GM21390 (cell line): ENCODE measurements around the gene AAMDC.

Source experiments
- ATAC-seq: cut with Tn5 transposase; IDR thresholded peaks from one replicate; pipeline ENCODE4 v1.9.1; 2021; ENCODE audit not compliant: unreplicated experiment

Gene AAMDC

DNA sequence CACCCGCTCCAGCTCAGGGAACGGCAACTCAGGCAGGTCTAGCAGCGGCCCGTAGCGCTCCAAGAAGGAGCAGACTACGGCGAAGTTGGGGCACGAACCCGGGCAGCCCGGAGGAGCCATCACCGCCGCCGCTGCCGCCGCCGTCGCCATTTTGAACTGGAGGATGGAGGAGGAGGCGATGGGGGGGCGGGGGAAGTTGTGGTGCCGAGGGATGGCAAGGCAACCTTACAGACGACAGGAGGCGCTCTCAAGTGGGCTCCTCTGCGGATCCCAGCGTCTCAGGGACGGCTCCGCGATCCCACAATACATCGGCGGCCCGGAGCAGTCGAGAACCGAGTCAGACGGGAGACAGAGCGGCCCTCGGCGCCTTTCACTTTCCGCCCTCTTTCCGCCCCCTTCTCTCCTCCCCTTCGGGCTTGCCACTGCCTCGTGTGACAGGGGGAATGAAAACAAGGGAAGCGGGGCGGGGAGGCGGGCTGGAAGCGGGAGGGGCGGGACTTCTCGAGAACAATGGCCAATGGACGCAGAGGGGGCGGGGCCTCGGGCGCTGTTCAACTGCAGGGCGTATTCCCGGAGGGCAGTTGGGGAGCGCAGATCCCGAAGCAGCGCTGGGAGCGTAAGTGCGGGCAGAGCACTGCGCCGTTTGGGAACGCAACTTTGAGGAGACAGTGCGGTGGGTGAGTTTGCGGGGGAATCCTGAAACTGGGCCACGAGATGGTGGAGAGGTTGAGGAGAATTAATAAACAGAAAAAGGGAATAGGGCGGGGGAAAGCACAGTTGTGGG is at the start of gene AAMDC, which contains the start of gene RSF1:
Gene AAMDC, plus strand, starts transcription at position 580 of the 784 bp plus-strand sequence. CDS start 21,353 bp downstream, outside the sequence.
Gene RSF1, minus strand, starts transcription at position 158 of the 784 bp plus-strand sequence. Its CDS starts 8 bp downstream, at position 150.
- peak; percentile 77 for ATAC-seq

DNA sequence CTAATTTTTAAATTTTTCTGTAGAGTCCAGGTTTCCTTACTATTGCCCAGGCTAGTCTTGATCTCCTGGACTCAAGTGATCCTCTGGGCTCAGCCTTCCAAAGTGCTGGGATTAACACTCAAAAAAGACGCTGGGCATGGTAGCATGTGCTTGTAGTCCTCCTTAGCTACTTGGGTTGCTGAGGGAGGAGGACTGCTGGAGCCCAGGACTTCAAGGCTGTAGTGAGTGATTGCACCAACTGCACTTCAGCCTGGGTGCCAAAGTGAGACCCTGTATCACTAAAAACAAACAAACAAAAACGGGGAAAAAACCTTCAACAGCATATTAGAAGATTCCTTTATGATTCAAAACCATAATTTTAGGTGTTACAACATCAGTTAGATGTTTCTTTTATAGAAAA is 45.0 kb upstream of the AAMDC start:
- no peak for ATAC-seq

DNA sequence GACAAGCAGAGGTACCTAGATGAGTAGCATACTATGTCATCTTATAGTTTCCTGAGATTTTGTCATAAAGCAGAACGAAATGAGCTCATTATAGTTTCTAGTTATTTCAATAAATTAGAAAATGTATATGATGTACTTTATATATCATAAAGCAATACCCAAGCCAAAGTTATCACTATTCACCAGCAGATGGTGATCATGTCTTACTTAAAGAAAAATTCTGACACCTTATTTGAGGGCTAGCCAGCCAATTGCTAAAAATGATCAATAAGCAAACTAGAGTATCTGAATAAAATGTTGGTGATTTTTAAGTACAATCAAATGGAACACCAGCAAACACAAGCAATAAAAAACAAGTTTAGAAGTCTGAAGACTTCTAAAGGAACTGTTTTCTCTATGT is 44.5 kb upstream of the AAMDC start:
- ATAC-seq: no peak

DNA sequence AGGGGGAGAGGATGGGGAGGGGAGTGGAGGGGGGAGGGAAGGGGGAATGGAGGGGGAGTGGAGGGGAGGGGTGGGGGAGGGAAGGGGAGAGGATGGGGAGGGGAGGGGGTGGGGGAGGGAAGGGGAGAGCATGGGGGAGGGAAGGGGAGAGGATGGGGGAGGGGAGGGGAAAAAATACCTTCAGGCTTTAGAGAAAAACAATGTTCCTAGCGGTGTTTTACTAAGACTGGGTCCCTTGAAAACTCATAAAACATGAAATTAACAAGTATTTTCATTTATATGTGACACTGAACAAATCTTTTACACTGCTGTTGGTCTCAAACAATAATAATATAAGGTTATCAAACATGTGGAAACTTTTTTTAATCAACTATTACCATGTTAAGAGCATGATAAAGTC is 42.8 kb upstream of the AAMDC start:
- ATAC-seq: no peak

DNA sequence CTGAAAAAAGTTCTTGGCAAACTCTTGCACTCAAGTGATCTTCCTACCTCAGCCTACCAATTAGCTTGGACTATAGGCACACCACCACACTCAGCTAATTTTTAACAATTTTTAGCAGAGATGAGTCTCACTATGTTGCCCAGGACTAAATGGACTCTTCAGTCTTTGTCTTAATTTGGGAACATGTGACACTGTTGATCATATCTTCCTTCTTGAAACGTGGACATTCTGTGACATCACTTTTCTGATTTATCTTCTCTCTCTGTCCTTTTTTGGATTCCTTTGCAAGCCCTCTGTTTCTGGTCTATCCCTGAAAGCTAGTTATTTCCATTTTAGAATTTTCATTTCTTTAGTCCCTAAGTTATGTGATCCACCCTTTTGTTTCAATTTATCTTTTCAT is 42.4 kb upstream of the AAMDC start:
- ATAC-seq: no peak

DNA sequence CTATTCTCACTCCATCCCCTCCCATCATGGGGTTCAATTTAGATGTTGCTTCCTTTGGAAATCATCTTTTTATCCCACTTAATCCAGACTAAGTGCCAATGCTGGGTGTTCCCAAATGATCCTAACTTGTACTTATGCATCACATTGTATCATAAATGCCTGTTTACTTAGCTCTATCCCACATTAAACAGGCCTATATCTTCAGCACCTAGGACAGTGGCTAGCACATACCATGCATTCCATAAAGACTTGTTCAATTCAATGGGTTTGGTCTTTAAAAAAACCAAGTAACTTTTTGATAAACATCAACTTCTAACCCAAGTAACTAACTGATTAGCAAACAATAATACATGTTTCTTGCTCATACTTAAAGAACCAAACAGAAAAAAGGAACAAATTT is 41.0 kb upstream of the AAMDC start:
- no peak for ATAC-seq

DNA sequence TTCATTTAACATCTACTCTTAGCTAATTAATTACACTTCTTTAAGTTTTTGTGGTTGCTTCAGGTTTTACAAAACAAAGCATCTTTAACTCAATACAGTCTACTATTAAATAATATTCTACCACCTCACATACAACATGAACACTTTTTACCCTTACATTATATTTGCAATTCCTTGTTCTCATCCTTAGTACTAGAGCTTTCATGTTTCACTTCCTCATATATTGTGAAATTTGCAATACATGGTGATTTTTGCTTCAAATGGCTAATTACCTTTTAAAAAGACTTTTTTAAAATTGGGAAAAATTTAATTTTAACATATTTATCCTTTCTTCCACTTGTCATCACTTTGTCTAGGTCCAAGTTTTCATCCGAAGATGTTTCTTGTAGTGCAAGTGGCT is 37.9 kb upstream of the AAMDC start:
- no peak for ATAC-seq

DNA sequence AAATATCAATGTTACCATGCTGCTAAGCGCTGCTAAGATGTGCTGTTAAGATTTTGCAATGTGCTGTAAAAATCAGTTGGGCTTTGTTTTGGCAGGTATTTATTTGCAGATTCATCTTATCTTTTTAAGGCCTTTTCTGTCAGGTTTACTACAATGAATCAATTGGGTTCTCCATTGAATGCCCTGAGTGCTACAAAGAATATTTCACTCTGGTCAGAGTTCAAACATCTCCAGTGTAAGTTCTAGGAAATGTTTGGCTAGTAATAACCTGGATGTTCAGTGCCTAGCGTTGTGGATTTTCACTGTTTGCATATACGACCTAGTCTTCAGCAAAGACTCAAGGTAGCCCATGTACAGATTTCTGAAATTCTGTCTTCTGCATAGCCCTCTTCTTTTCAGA is 36.4 kb upstream of the AAMDC start:
- ATAC-seq: no peak

DNA sequence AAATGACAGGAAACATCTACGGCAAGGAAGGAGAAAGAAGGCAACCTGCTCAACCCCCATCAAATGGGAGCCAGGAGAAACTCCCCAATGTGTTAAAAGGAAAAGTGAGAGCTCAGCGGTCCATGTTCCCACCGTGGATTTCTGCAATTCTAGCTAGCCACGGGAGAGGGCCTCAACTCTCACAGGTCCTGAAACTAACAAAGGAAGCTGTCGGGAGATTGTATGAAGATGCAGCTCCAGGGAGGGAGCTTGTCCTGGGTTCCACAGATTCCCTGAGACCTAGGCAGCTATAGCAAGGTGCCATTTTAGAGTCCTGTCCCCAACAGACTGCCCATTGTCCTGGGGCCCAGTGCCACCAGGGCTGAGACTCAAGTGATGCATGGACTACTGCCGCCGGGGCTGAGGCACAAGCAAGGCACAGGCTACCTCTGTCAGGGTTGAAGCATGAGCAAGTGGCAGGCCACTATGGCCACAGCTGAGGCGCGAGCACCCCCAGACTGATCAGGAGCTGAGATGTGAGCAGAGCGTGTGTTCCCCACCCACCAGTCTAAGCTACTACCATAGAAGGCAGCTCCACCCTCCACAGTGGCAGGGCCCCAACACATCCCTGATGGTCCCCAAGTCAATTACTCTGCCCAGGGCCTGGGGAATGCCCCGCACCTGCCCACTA is 31.7 kb upstream of the AAMDC start:
- ATAC-seq: no peak

DNA sequence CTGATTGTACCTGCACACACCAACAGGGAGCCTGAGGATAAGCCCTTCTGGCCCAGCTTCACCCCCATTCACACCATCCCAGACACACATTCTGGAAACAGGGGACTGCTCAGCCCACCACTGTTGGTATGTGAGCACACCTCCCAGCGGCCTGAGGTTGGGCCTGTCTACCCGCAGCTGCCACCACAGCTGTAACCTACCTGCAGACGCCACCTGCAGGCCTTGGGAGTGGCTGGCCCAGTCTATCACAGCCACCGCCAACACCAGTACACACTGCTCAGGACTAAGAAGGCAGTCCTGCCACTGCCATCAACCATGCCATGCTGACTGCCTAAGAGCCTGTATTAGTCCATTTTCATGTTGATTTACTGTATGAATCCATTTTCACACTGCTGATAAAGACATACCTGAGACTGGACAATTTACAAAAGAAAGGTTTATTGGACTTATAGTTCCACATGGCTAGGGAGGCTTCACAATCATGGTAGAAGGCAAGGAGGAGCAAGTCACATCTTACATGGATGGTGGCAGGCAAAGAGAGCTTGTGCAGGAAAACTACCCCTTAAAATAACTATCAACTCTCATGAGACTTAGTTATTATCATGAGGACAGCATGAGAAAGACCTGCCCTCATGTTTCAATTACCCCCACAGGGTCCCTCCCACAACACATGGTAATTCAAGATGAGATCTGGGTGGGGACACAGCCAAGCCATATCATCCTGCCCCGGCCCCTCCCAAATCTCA is 31.0 kb upstream of the AAMDC start:
- ATAC-seq: no peak

DNA sequence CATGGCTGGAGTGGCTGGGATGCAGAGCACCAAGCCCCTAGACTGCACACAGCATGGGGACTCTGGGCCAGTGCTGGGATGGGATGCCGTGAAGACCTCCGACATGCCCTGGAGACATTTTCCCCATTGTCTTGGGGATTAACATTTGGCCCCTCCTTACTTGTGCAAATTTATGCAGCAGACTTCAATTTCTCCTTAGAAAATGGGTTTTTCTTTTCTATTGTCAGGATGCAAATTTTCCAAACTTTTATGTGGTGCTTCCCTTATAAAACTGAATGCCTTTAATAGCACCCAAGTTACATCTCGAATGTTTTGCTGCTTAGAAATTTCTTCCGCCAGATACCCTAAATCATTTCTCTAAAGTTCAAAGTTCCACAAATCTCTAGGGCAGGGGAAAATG is 29.6 kb upstream of the AAMDC start:
- no peak for ATAC-seq

DNA sequence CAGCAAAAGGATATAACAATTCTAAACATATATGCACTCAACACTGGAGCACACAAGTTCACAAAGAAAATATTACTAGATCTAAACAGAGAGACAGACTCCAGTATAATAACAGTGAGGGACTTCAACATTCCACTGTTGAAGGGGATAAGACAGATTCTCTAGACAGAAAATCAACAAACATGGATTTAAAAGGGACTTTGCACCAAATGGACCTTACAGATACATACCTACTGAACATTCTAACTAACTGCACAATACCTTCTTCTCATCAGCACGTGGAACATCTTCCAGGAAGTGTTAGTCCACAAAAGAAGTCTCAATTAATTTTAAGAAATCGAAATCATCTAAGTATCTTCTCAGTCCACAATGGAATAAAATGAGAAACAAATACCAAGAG is 27.0 kb upstream of the AAMDC start:
- ATAC-seq: no peak

DNA sequence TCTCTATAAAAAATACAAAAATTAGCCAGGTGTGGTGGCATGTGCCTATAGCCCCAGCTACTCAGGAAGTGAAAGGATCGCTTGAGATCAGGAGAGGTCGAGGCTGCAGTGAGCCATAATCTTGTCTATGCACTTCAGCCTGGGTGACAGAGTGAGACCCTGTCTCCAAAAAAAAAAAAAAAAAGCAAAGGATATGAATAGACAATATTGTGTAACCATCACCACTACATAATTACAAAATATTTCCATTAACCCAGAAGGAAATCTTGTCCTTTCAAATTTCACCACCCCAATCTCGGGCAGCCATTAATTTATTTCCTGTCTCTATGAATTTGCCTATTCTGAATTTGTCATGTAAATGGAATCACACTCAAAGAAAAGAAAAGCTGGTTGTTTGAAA is 21.6 kb upstream of the AAMDC start:
- ATAC-seq: no peak

DNA sequence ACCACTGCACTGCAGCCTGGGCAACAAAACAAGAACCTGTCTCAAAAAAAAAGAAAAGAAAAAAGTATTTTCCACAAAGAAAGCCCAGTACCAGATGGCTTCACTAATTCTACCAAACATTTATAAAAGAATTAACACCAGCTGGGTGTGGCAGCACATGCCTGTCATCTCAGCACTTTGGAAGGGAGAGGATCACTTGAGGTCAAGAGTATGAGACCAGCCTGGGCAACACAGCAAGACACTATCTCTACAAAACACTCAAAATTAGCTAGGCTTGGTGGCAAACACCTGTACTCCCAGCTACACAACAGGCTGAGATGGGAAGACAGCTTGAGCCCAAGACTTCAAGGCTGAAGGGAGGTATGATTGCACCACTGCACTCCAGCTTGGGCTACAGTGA is 20.5 kb upstream of the AAMDC start:
- ATAC-seq: no peak

DNA sequence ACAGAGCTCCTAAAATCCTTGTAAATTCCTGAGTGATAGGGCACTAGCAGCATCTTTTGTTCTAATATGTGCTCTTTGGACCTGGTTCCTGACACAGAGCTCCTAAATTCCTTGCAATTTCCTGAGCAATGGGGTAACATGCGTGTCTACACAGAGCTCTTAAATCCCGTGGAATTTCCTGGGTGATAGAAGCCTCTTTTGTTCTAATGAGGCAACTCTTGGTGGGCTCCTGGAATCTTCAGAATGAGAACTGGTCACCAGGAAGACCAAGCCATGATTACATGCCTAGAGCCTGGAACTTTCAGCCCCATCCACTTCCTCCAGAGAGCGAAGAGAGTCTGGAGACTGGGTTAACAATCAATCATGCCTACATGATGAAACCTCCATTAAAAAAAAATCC is 19.5 kb upstream of the AAMDC start:
- no peak for ATAC-seq

DNA sequence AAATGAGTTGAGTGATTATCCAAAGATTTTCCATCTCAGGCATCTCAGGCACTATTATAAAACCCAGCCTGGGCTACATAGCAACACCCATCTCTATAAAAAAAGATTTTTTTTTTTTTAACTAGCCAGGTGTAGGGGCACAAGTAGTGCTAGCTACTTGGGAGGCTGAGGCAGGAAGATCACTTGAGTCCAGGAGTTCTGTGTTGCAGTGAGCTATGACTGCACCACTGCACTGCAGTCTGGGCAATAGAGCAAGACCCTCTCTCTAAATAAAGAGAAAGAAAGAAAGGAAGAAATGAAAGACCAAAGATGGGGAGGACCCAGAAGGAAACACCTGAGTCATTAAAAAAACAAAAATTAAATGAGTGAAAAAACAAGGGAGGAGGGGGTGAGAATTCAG is 14.5 kb upstream of the AAMDC start:
- no peak for ATAC-seq

DNA sequence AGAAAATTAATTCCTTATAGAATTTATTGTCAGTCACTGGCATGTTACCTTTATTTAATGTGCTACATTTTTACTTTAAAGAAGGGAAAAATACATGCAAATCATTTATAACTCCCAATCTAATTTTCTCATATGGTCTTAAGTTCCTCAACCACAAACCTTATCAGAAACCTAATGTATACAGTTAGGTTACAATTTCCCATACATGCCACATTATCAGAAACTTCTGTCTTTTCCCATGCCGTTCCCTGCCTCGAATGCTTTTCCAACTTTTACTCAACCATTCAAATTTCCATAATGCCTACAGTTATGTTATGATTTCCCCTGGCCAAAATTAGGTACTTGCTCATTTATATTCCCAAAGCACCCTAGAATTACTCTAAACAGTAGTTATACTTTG is 14.0 kb upstream of the AAMDC start:
- no peak for ATAC-seq

DNA sequence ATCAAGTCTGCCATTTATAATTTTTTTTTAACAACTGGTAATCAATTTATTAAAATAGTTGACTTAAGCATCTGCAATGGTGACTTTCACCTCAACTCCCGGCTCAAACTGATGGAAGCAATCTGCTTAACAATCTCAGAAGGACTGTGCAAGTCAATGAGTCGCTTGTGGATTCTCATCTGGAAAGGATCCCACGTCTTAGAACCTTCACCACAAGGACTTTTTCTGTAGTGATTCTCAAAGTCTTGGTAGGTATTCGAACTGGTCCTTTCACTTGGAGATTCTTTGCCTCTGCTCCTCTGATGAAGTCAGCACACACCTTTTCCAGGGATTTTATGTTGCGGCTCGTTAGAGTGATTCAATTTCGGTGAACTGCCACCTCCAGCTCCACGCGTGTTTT is 7.7 kb upstream of the AAMDC start:
- ATAC-seq: no peak

DNA sequence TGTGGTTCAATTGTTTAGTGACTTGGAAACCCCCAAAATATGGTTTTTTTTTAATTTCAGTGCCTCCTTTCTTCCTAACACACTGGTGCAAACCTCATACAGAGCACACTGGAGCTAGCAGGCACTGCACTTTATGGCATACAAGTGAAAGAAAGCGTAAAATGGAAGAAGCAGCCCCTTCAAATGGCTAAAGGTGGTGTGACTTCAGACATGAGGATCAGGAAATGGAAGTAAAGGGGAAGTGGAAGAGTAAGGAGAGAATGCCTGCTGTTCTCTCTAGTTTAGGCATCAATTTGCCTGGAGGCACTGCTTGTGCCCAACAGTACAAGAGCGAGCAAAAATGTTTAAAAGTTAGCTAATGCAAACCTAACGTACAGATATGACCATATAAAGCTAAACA is 6.1 kb upstream of the AAMDC start:
- ATAC-seq: no peak

DNA sequence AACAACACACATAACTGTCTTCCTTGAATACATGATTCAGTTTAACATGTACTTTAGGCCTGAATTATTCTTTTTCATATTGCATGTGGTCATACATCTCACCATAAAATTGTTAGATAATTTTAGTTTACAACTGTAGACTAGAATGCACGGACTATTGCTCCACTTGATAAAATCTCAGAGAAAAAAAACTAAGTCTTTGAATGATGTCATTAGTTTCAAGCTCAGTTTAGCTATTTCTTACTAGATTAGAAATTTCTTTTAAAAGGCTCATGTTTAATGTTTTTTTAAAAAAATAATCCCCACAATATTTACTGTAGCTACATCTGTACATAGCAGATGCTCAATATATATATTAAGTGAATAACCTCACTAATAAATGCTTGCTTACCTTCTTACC is 5.5 kb upstream of the AAMDC start:
- no peak for ATAC-seq

DNA sequence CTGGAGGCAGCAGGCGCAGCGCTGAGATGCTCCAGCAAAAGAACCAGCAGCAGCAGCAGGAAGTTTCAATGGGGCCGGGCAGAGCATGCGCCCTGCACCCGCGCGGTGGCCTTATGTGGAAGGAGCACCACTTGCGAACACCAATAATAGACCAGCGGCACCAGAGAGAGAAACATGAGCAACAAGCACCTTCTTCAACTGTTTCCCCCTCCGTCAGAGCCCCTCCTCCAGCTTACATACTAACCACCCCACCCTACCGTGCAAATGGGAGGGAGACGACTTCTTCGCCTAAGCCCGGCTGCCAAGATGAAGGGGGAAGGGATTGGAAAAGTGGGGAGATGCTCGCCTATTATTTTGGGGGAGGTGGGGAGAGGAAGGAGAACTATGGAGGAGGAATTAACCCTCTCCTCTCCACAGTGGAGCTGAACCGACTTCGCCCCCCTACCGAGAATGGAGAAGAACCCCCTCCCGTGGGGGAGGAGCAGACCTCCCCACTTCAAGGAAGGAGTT is 1.5 kb upstream of the AAMDC start:
- ATAC-seq: peak; percentile 54
